GM18861 (cell line): ENCODE results near the gene UBE2N.
A peak's percentile ranks its signal among the peaks of the same experiment; 100 is the strongest.

Source experiments
- ATAC-seq: cut with Tn5 transposase; IDR thresholded peaks from one replicate; pipeline ENCODE4 v1.9.1; 2021; ENCODE audit not compliant: unreplicated experiment

The UBE2N gene

GRCh38 chr12:93361151-93361919 is 80.4 kb downstream of the UBE2N start:
- ATAC-seq: no peak

- ATAC-seq: no peak
Observed at GRCh38 chr12:93360688-93361087, 81.1 kb downstream of the UBE2N start.

DNA sequence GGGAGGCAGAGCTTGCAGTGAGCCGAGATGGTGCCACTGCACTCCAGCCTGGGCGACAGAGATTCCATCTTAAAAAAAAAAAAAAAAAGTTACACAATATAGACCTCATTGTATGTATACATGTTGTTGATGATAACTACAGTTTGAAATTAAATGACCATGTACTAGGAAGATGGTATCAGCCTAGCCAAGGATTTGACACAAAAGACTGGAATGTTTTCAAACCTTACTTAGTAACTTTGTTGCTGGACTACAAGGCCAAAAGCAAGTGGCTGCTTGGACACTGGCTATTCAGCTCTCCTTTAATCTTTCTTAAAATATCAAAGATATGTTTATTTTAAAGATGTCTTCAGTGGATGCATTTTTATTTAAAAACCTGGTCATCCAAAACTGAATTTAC is 82.9 kb downstream of the UBE2N start:
- no peak for ATAC-seq

DNA sequence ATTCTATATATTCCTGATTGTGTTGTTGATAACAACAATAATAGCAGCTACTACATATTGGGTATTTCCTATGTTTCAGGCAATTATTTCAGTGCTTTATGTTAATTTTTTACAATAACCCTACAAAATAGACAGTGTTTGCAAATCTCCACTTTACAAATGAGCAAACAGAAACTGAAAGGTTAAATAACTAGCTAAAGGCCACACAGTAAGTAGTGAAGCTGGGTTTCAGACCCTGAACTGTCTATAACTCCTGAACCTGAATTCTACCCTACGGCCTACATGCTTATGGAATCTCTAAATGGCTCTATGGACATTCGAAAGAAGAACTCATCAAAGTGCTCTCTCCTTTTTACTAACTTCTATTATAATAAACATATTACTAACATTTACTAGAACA is 83.7 kb downstream of the UBE2N start:
- ATAC-seq: peak; percentile 88

GRCh38 chr12:93356214-93356613 is 85.5 kb downstream of the UBE2N start:
- no peak for ATAC-seq
